K562 (cell line): ENCODE data around the gene SLC19A1. TPM values are rescaled to one million over a fixed set of nuclear protein-coding genes. Genes with fewer than 3 reads are reported as not detected.

Experiments
- AFF4 ChIP-seq: sonication (generic); formaldehyde crosslinking; IDR thresholded peaks from 2 replicates; pipeline ENCODE4 v1.8.0; 2023; ENCODE audit warnings: mild to moderate bottlenecking, missing genetic modification reagents
- IRF1 ChIP-seq: sonication (generic); formaldehyde crosslinking; IDR thresholded peaks from 2 replicates; pipeline ENCODE4 v1.8.0; 2022; ENCODE audit warnings: missing genetic modification reagents, mild to moderate bottlenecking, borderline replicate concordance
- NR3C1 ChIP-seq: sonication (generic); formaldehyde crosslinking; IDR thresholded peaks from 2 replicates; pipeline ENCODE4 v1.8.1; 2022; ENCODE audit warnings: missing genetic modification reagents
- TCFL5 ChIP-seq: fragments of 250-450 bp; sonication (Bioruptor Pico); conservative IDR thresholded peaks from 2 replicates; pipeline ENCODE4 v1.6.1; 2021; ENCODE audit warnings: mild to moderate bottlenecking, moderate library complexity, matching md5 sums
- polyA plus RNA-seq, 8 experiments: library from polyadenylated mRNA; depleted of rRNA in 4 of 8; stranded (reverse) in 5 of 8; unstranded in 3 of 8; fragments of >200 nt; fragmentation: Nextera tagmentation in 2 of 8; fragmentation: Illumina TruSeq in 1 of 8; extraction: Ambion mirVana in 2 of 8; extraction: Trizol in 1 of 8; gene quantifications; 2 replicates each; pipeline versions ENCODE4 v1.2.1 to v1.2.3, GENCODE V29; 2011 to 2014; ENCODE audit warnings: inconsistent platforms in 1 of 8, missing spikeins in 1 of 8
- total RNA-seq, 7 experiments: library from RNA; depleted of rRNA in 6 of 7; stranded (reverse); fragments of >200 nt in 6 of 7; fragmentation: Illumina TruSeq in 2 of 7; extraction: Trizol in 2 of 7; gene quantifications; 2 replicates each; pipeline versions ENCODE4 v1.2.1 to v1.2.3, GENCODE V29; 2011 to 2021; ENCODE audit warnings: low replicate concordance in 1 of 7

SLC19A1 gene
- total and polyA plus RNA-seq, 9 of the 15 experiments (the other 6 are each of a cell fraction or from before 2014, with no cell fraction given) = 0.65 to 88.7 (median 12.0) TPM

- TF ChIP-seq AFF4 (CRISPR knock-in tag) (no peak), IRF1 (CRISPR knock-in tag) (no peak), NR3C1 (CRISPR knock-in tag) (no peak), TCFL5 (CRISPR knock-in tag) (no peak)
- TF ChIP-seq, all 486 proteins: peak for 0
These were observed 14.7 kb upstream of the SLC19A1 start (continued) for GRCh38 chr21:45556645-45557615.
